ENCODE data around the gene SORCS2.

The SORCS2 gene

GRCh38 chr4:7736436-7737267 lies 544.3 kb downstream of the SORCS2 start:
- Histone ChIP-seq H3K4me1 (ENCODE audit: control insufficient read depth, insufficient read depth, low read length) (no peaks in the 10 kb centered on the region), H3K27ac (ENCODE audit: extremely low read depth, low read depth, low read length) (no peak overlapping the region), H3K4me3 (ENCODE audit: low read depth, low read length) (no peak overlapping the region), H3K9me3 (ENCODE audit: control insufficient read depth, insufficient read depth, low read depth, low read length) (no peaks in the 10 kb centered on the region), H3K36me3 (ENCODE audit: control insufficient read depth in 2 of 2, insufficient read depth in 1 of 2, low read length in 2 of 2) (no peaks in the 10 kb centered on the region)
- peak; percentile 65 for TF ChIP-seq REST (tag by site-specific recombination; IDR thresholded peaks at IDR 0.05)
- TF ChIP-seq ZNF561 (tag by site-specific recombination; IDR thresholded peaks at IDR 0.05; ENCODE audit: borderline replicate concordance), result no peak
- POLR2A ChIA-PET, result no interaction called here
- CTCF ChIA-PET, result no interaction called here

DNA sequence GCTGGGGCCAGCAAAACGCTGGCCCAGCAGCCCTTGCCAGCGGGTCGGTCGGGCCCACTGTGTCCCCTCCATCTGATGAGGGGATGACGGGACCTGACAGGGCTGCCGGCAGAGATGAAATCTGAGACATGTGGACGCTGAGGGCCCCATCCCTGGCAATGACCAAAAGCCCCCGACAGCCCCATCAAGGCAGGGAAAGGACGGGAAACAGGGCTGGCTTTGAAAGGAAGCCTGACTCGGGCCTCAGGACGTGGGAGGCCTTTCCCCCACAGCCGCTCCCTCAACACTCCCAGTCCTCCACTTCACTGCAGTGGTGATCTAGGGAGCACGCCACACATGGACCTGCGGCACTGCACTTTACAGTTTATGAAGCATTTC lies 544.9 kb downstream of the SORCS2 start:
- no peaks in the 10 kb centered on the region for H3K9me3 ChIP-seq (ENCODE audit: control insufficient read depth, insufficient read depth, low read depth, low read length)

More for the DNA sequence above, 544.9 kb downstream of the SORCS2 start:
- H3K4me1 ChIP-seq (ENCODE audit: control insufficient read depth, insufficient read depth, low read length), result no peaks in the 10 kb centered on the region
- H3K36me3 ChIP-seq (ENCODE audit: control insufficient read depth in 2 of 2, insufficient read depth in 1 of 2, low read length in 2 of 2), result no peaks in the 10 kb centered on the region
- CTCF ChIA-PET, result no interaction called here
- POLR2A ChIA-PET, result no interaction called here
- no peak overlapping the region for H3K27ac ChIP-seq (ENCODE audit: extremely low read depth, low read depth, low read length)
- no peak overlapping the region for H3K4me3 ChIP-seq (ENCODE audit: low read depth, low read length)
- TF ChIP-seq ZNF549 (tag by site-specific recombination; IDR thresholded peaks at IDR 0.05), result no peak
- no peak for TF ChIP-seq ZNF645 (tag by site-specific recombination; IDR thresholded peaks at IDR 0.05)
- TF ChIP-seq, protein P1, sequence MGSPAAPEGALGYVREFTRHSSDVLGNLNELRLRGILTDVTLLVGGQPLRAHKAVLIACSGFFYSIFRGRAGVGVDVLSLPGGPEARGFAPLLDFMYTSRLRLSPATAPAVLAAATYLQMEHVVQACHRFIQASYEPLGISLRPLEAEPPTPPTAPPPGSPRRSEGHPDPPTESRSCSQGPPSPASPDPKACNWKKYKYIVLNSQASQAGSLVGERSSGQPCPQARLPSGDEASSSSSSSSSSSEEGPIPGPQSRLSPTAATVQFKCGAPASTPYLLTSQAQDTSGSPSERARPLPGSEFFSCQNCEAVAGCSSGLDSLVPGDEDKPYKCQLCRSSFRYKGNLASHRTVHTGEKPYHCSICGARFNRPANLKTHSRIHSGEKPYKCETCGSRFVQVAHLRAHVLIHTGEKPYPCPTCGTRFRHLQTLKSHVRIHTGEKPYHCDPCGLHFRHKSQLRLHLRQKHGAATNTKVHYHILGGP (tag by site-specific recombination; IDR thresholded peaks at IDR 0.05), result no peak
- TF ChIP-seq ZNF19 (tag by site-specific recombination; IDR thresholded peaks at IDR 0.05; ENCODE audit: low read depth), result no peak
- TF ChIP-seq ZBTB17 (tag by site-specific recombination; IDR thresholded peaks at IDR 0.05), result no peak
- TF ChIP-seq ZNF621 (tag by site-specific recombination; IDR thresholded peaks at IDR 0.05), result no peak
- TF ChIP-seq, protein P2, sequence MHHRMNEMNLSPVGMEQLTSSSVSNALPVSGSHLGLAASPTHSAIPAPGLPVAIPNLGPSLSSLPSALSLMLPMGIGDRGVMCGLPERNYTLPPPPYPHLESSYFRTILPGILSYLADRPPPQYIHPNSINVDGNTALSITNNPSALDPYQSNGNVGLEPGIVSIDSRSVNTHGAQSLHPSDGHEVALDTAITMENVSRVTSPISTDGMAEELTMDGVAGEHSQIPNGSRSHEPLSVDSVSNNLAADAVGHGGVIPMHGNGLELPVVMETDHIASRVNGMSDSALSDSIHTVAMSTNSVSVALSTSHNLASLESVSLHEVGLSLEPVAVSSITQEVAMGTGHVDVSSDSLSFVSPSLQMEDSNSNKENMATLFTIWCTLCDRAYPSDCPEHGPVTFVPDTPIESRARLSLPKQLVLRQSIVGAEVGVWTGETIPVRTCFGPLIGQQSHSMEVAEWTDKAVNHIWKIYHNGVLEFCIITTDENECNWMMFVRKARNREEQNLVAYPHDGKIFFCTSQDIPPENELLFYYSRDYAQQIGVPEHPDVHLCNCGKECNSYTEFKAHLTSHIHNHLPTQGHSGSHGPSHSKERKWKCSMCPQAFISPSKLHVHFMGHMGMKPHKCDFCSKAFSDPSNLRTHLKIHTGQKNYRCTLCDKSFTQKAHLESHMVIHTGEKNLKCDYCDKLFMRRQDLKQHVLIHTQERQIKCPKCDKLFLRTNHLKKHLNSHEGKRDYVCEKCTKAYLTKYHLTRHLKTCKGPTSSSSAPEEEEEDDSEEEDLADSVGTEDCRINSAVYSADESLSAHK (tag by site-specific recombination; IDR thresholded peaks at IDR 0.05), result no peak
- no peak for TF ChIP-seq ZNF530 (tag by site-specific recombination; IDR thresholded peaks at IDR 0.05; ENCODE audit: low read depth)
- TF ChIP-seq GLI4 (tag by site-specific recombination; IDR thresholded peaks at IDR 0.05), result no peak
- TF ChIP-seq ZNF155 (tag by site-specific recombination; IDR thresholded peaks at IDR 0.05), result no peak
- TF ChIP-seq, protein P3, sequence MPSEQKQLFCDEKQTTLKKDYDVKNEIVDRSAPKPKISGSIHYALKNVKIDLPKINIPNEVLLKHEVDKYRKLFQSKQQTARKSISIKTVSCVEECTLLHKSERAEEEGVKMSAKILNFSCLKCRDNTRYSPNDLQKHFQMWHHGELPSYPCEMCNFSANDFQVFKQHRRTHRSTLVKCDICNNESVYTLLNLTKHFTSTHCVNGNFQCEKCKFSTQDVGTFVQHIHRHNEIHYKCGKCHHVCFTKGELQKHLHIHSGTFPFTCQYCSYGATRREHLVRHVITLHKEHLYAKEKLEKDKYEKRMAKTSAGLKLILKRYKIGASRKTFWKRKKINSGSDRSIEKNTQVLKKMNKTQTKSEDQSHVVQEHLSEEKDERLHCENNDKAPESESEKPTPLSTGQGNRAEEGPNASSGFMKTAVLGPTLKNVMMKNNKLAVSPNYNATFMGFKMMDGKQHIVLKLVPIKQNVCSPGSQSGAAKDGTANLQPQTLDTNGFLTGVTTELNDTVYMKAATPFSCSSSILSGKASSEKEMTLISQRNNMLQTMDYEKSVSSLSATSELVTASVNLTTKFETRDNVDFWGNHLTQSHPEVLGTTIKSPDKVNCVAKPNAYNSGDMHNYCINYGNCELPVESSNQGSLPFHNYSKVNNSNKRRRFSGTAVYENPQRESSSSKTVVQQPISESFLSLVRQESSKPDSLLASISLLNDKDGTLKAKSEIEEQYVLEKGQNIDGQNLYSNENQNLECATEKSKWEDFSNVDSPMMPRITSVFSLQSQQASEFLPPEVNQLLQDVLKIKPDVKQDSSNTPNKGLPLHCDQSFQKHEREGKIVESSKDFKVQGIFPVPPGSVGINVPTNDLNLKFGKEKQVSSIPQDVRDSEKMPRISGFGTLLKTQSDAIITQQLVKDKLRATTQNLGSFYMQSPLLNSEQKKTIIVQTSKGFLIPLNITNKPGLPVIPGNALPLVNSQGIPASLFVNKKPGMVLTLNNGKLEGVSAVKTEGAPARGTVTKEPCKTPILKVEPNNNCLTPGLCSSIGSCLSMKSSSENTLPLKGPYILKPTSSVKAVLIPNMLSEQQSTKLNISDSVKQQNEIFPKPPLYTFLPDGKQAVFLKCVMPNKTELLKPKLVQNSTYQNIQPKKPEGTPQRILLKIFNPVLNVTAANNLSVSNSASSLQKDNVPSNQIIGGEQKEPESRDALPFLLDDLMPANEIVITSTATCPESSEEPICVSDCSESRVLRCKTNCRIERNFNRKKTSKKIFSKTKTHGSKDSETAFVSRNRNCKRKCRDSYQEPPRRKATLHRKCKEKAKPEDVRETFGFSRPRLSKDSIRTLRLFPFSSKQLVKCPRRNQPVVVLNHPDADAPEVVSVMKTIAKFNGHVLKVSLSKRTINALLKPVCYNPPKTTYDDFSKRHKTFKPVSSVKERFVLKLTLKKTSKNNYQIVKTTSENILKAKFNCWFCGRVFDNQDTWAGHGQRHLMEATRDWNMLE (tag by site-specific recombination; conservative IDR thresholded peaks at IDR 0.05; ENCODE audit: low read depth), result no peak
- TF ChIP-seq, protein P4, sequence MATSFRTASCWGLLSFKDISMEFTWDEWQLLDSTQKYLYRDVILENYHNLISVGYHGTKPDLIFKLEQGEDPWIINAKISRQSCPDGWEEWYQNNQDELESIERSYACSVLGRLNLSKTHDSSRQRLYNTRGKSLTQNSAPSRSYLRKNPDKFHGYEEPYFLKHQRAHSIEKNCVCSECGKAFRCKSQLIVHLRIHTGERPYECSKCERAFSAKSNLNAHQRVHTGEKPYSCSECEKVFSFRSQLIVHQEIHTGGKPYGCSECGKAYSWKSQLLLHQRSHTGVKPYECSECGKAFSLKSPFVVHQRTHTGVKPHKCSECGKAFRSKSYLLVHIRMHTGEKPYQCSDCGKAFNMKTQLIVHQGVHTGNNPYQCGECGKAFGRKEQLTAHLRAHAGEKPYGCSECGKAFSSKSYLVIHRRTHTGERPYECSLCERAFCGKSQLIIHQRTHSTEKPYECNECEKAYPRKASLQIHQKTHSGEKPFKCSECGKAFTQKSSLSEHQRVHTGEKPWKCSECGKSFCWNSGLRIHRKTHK (tag by site-specific recombination; IDR thresholded peaks at IDR 0.05), result no peak
- TF ChIP-seq ZNF701 (tag by site-specific recombination; IDR thresholded peaks at IDR 0.05), result no peak

All from HEK293 (cell line).